Vagina (tissue), 2 donors: ENCODE results near the gene RASSF7. TPM values are rescaled to one million over a fixed set of nuclear protein-coding genes. Genes with fewer than 3 reads are reported as not detected.

Experiments
- DNase-seq, 2 donors: peaks; one replicate each; pipeline ENCODE4 v3.0.0-alpha.2; 2017; ENCODE audit errors: extremely low spot score in 2 of 2
- H3K27ac ChIP-seq: fragments of 200-600 bp; sonication (generic); one replicate; pipeline ENCODE4 v1.5.1; 2019
- H3K27me3 ChIP-seq: fragments of 200-600 bp; sonication (generic); one replicate; pipeline ENCODE4 v1.5.1; 2019
- H3K36me3 ChIP-seq, 2 donors: fragments of 200-600 bp; sonication (generic); one replicate each; pipeline ENCODE4 v1.5.1; 2017 to 2019
- H3K4me1 ChIP-seq: fragments of 200-600 bp; sonication (generic); one replicate; pipeline ENCODE4 v1.5.1; 2019
- H3K4me3 ChIP-seq, 2 donors: fragments of 200-600 bp; sonication (generic); 1 replicate in 1 of 2; 2 replicates in 1 of 2; pipeline ENCODE4 v1.5.1; 2016 to 2019
- H3K9me3 ChIP-seq: fragments of 200-600 bp; sonication (generic); one replicate; pipeline ENCODE4 v1.5.1; 2019
- POLR2A ChIP-seq, 2 donors: fragments of 450-650 bp; IDR thresholded peaks; one replicate each; pipeline ENCODE4 v1.6.1; 2017; ENCODE audit warnings: antibody characterized with exemption in 2 of 2, mild to moderate bottlenecking in 2 of 2, moderate library complexity in 2 of 2
- POLR2AphosphoS5 ChIP-seq, 2 donors: sonication (generic); formaldehyde crosslinking; IDR thresholded peaks; one replicate each; pipeline ENCODE4 v1.9.0; 2017; ENCODE audit warnings: antibody characterized with exemption in 2 of 2, mild to moderate bottlenecking in 2 of 2, low read depth in 1 of 2; ENCODE audit not compliant: insufficient read depth in 1 of 2
- intact Hi-C: fragments of 100-400 bp; cut with DNase I; formaldehyde crosslinking; loops from one replicate; pipeline ENCODE4 v1.15.1; 2023
- total RNA-seq: library from RNA; depleted of rRNA; stranded (reverse); fragments of >200 nt; gene quantifications from one replicate; pipeline ENCODE4 v1.2.3, GENCODE V29; 2016
- TF ChIP-seq, protein P1 (sequence below), 3 experiments: fragments of 450-650 bp in 2 of 3; fragments of 200-600 bp in 1 of 3; sonication (generic) in 1 of 3; IDR thresholded peaks; one replicate each; pipeline ENCODE4 v1.5.1; 2017 to 2019; ENCODE audit warnings: antibody characterized with exemption in 3 of 3, mild to moderate bottlenecking in 2 of 3, moderate library complexity in 2 of 3

The RASSF7 gene
- total RNA-seq, 1 donor from 2014 or later: 14.7 TPM

GRCh38 chr11:601573-602245, 40.9 kb downstream of the RASSF7 start:
- H3K4me1 ChIP-seq: no peaks in the 10 kb centered on the region
- no peaks in the 10 kb centered on the region for H3K9me3 ChIP-seq
- intact Hi-C loops: loop anchor here (1.0 kb wide), 1 partner anchor 41 kb away; no protein-coding TSS in a partner anchor
- TF ChIP-seq POLR2AphosphoS5 (IDR thresholded peaks at IDR 0.05; ENCODE audit: insufficient read depth in 1 of 2, low read depth in 1 of 2): no peak
- TF ChIP-seq, protein P1, sequence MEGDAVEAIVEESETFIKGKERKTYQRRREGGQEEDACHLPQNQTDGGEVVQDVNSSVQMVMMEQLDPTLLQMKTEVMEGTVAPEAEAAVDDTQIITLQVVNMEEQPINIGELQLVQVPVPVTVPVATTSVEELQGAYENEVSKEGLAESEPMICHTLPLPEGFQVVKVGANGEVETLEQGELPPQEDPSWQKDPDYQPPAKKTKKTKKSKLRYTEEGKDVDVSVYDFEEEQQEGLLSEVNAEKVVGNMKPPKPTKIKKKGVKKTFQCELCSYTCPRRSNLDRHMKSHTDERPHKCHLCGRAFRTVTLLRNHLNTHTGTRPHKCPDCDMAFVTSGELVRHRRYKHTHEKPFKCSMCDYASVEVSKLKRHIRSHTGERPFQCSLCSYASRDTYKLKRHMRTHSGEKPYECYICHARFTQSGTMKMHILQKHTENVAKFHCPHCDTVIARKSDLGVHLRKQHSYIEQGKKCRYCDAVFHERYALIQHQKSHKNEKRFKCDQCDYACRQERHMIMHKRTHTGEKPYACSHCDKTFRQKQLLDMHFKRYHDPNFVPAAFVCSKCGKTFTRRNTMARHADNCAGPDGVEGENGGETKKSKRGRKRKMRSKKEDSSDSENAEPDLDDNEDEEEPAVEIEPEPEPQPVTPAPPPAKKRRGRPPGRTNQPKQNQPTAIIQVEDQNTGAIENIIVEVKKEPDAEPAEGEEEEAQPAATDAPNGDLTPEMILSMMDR (IDR thresholded peaks at IDR 0.05): no peak
- no peak for TF ChIP-seq POLR2A (IDR thresholded peaks at IDR 0.05)
- H3K27me3 ChIP-seq: no peaks in the 10 kb centered on the region
- no peak overlapping the region for H3K27ac ChIP-seq
- DNase-seq: no peak
- no peak overlapping the region for H3K4me3 ChIP-seq
- peaks cover 0 to 92% of the 10 kb centered on the region in 2 donors for H3K36me3 ChIP-seq

GRCh38 chr11:603154-603553, 42.4 kb downstream of the RASSF7 start:
- no peaks in the 10 kb centered on the region for H3K4me1 ChIP-seq
- H3K36me3 ChIP-seq: peaks cover 0 to 92% of the 10 kb centered on the region in 2 donors
- no peak for DNase-seq
- H3K27ac ChIP-seq: no peak overlapping the region
- H3K4me3 ChIP-seq: no peak overlapping the region
- H3K27me3 ChIP-seq: no peaks in the 10 kb centered on the region
- no peaks in the 10 kb centered on the region for H3K9me3 ChIP-seq
- intact Hi-C loops: no loop called here
- TF ChIP-seq POLR2AphosphoS5 (IDR thresholded peaks at IDR 0.05; ENCODE audit: insufficient read depth in 1 of 2, low read depth in 1 of 2): no peak
- TF ChIP-seq POLR2A (IDR thresholded peaks at IDR 0.05): no peak
- TF ChIP-seq, protein P1 (IDR thresholded peaks at IDR 0.05): no peak

GRCh38 chr11:605286-606129, 44.7 kb downstream of the RASSF7 start:
- TF ChIP-seq POLR2A (IDR thresholded peaks at IDR 0.05): no peak
- TF ChIP-seq, protein P1 (IDR thresholded peaks at IDR 0.05): no peak
- TF ChIP-seq POLR2AphosphoS5 (IDR thresholded peaks at IDR 0.05; ENCODE audit: insufficient read depth in 1 of 2, low read depth in 1 of 2): no peak
- intact Hi-C loops: no loop called here
- H3K4me1 ChIP-seq: no peaks in the 10 kb centered on the region
- H3K9me3 ChIP-seq: no peaks in the 10 kb centered on the region
- H3K4me3 ChIP-seq: no peak overlapping the region
- no peak for DNase-seq
- H3K36me3 ChIP-seq: peaks cover 0 to 92% of the 10 kb centered on the region in 2 donors
- H3K27me3 ChIP-seq: no peaks in the 10 kb centered on the region
- H3K27ac ChIP-seq: peak overlapping the region; percentile 4

- Histone ChIP-seq H3K36me3 (peaks cover 0 to 96% of the 10 kb centered on the region in 2 donors), H3K4me1 (no peaks in the 10 kb centered on the region), H3K27me3 (no peaks in the 10 kb centered on the region), H3K4me3 (no peak overlapping the region), H3K9me3 (no peaks in the 10 kb centered on the region), H3K27ac (peak overlapping the region; percentile 4)
- no peak for DNase-seq
- TF ChIP-seq POLR2A (IDR thresholded peaks at IDR 0.05): no peak
- TF ChIP-seq, protein P1 (IDR thresholded peaks at IDR 0.05): no peak
- TF ChIP-seq POLR2AphosphoS5 (IDR thresholded peaks at IDR 0.05; ENCODE audit: insufficient read depth in 1 of 2, low read depth in 1 of 2): peak; percentile 66 to 71
- intact Hi-C loops: no loop called here
Observed at GRCh38 chr11:606245-606644, 45.5 kb downstream of the RASSF7 start.
